GM21723 (cell line): ENCODE results near the gene FAM3C.

Experiments
- ATAC-seq: cut with Tn5 transposase; IDR thresholded peaks from one replicate; pipeline ENCODE4 v1.9.1; 2021; ENCODE audit warnings: mild to moderate bottlenecking, moderate library complexity; ENCODE audit not compliant: unreplicated experiment

FAM3C gene

GRCh38 chr7:121411597-121411979, 15.5 kb upstream of the FAM3C start:
- ATAC-seq, result no peak

GRCh38 chr7:121410829-121411596, 14.9 kb upstream of the FAM3C start:
- ATAC-seq, result peak; percentile 90

- ATAC-seq, result no peak
These were observed 10.8 kb upstream of the FAM3C start for GRCh38 chr7:121406944-121407343.

- ATAC-seq, result no peak
These were observed 10.4 kb upstream of the FAM3C start for GRCh38 chr7:121406461-121406860.

GRCh38 chr7:121404348-121404747, 8.2 kb upstream of the FAM3C start:
- no peak for ATAC-seq

GRCh38 chr7:121402701-121403100, 6.6 kb upstream of the FAM3C start:
- ATAC-seq, result no peak

- ATAC-seq, result no peak
These were observed 5.8 kb upstream of the FAM3C start for GRCh38 chr7:121401896-121402295.

- ATAC-seq, result no peak
These were observed 2.1 kb upstream of the FAM3C start for GRCh38 chr7:121398246-121398645.

GRCh38 chr7:121397822-121398221, 1.7 kb upstream of the FAM3C start:
- ATAC-seq, result no peak

- ATAC-seq, result no peak
These were observed 1.3 kb upstream of the FAM3C start for GRCh38 chr7:121397361-121397760.

GRCh38 chr7:121395494-121395960, 581 bp downstream of the FAM3C start:
- peak; percentile 47 for ATAC-seq

GRCh38 chr7:121394709-121395140, 1.4 kb downstream of the FAM3C start:
- no peak for ATAC-seq

GRCh38 chr7:121393005-121393366, 3.1 kb downstream of the FAM3C start:
- ATAC-seq, result no peak

- no peak for ATAC-seq
These were observed 3.7 kb downstream of the FAM3C start for GRCh38 chr7:121392277-121393004.

GRCh38 chr7:121391686-121392085, 4.4 kb downstream of the FAM3C start:
- ATAC-seq, result no peak

GRCh38 chr7:121390617-121391016, 5.5 kb downstream of the FAM3C start:
- no peak for ATAC-seq

GRCh38 chr7:121390109-121390508, 6.0 kb downstream of the FAM3C start:
- no peak for ATAC-seq

- ATAC-seq, result peak; percentile 20
These were observed 7.2 kb downstream of the FAM3C start for GRCh38 chr7:121388950-121389349.

- peak; percentile 90 for ATAC-seq
These were observed 10.3 kb downstream of the FAM3C start for GRCh38 chr7:121385800-121386179.

- no peak for ATAC-seq
These were observed 10.9 kb downstream of the FAM3C start for GRCh38 chr7:121385056-121385799.

GRCh38 chr7:121384265-121384664, 11.8 kb downstream of the FAM3C start:
- ATAC-seq, result no peak
